Pancreas (tissue), 10 donors: Measurements from ENCODE around the gene HOTAIR. TPM values are rescaled to one million over a fixed set of nuclear protein-coding genes. Genes with fewer than 3 reads are reported as not detected.

Source experiments
- ATAC-seq, 4 donors: fragments of 200-7000 bp; cut with Tn5 transposase; one replicate each; pipeline versions ENCODE4 v1.8.0 to v1.9.1; 2020; ENCODE audit warnings: mild to moderate bottlenecking in 4 of 4, moderate library complexity in 4 of 4
- DNase-seq, 6 donors: peaks; one replicate each; pipeline ENCODE4 v3.0.0-alpha.2; 2020
- FAIRE-seq: peaks from 2 replicates; lab custom pipeline; 2012; peaks lifted over from hg19 to GRCh38; lab: Jason Lieb, UNC
- H3K27ac ChIP-seq, 4 donors: fragments of 200-600 bp; sonication (generic); 1 replicate in 3 of 4; 2 replicates in 1 of 4; pipeline versions ENCODE4 v1.5.0 to v1.8.0; 2020
- H3K27me3 ChIP-seq, 4 donors: fragments of 200-600 bp; one replicate each; pipeline ENCODE4 v1.8.0; 2021
- H3K36me3 ChIP-seq, 3 donors: fragments of 200-600 bp; sonication (generic) in 1 of 3; one replicate each; pipeline versions ENCODE4 v1.5.0 to v1.8.0; 2020 to 2021
- H3K4me1 ChIP-seq, 3 donors: fragments of 200-600 bp; one replicate each; pipeline ENCODE4 v1.8.0; 2021
- H3K4me3 ChIP-seq, 4 donors: fragments of 200-600 bp; sonication (generic) in 2 of 4; one replicate each; pipeline versions ENCODE4 v1.5.0 to v1.8.0; 2020 to 2021
- H3K9me3 ChIP-seq, 4 donors: fragments of 200-600 bp; one replicate each; pipeline ENCODE4 v1.8.0; 2021
- WGBS, 2 donors: extraction: QIAGEN DNeasy Blood & Tissue Kit; methylation state at CpG; one replicate each; pipeline ENCODE4 v1.1.7; 2013; 5-methylcytosine and 5-hydroxymethylcytosine counted together
- intact Hi-C, 3 donors: fragments of 100-400 bp; cut with DNase I; formaldehyde crosslinking; loops; one replicate each; pipeline versions ENCODE4 v1.11.1 to v1.14.2; 2022
- polyA plus RNA-seq, 2 donors: library from polyadenylated mRNA; stranded (reverse); fragments of 200-250 nt; gene quantifications; one replicate each; pipeline ENCODE4 v1.2.3, GENCODE V29; 2013
- total RNA-seq, 6 donors: library from RNA; stranded (reverse); fragmentation: NEBNext Ultra II Directional in 4 of 6; extraction: Animal tissue kit (Norgen Biotek cat#: 25700) in 4 of 6; gene quantifications; one replicate each; pipeline versions ENCODE4 v1.2.1 to v1.2.4, GENCODE V29; 2021 to 2023
- TF ChIP-seq, protein P1 (sequence below), 4 donors: fragments of 200-600 bp; sonication (generic) in 3 of 4; IDR thresholded peaks; one replicate each; pipeline versions ENCODE4 v1.5.0 to v1.8.0; 2021; ENCODE audit warnings: antibody characterized with exemption in 4 of 4
- donor health status: healthy with polysubstance abuse.
- donor health status: DM: no; HTN: no; CAD: no; lungs with moderate emphysema.
- donor health status: DM: no; HTN: no; CAD: no.
- donor health status: control.
- donor health status: control.
- donor health status: Bipolar disorder and iron deficiency.
- donor health status: DM: yes; HTN: yes; CAD: no.
- donor health status: DM: no; HTN: no; CAD: no.
- donor health status: DM: no; HTN: no; CAD: no.
- donor health status: DM: yes; HTN: yes; CAD: no.

HOTAIR gene
- total and polyA plus RNA-seq, 8 donors, result not detected

GRCh38 chr12:53944209-53944608 lies 30.5 kb downstream of the HOTAIR start:
- no peaks in the 10 kb centered on the region for H3K4me1 ChIP-seq
- no peaks in the 10 kb centered on the region for H3K36me3 ChIP-seq
- intact Hi-C loops, result no loop called here
- H3K4me3 ChIP-seq, result no peak overlapping the region
- FAIRE-seq, result no peak
- TF ChIP-seq, protein P1, sequence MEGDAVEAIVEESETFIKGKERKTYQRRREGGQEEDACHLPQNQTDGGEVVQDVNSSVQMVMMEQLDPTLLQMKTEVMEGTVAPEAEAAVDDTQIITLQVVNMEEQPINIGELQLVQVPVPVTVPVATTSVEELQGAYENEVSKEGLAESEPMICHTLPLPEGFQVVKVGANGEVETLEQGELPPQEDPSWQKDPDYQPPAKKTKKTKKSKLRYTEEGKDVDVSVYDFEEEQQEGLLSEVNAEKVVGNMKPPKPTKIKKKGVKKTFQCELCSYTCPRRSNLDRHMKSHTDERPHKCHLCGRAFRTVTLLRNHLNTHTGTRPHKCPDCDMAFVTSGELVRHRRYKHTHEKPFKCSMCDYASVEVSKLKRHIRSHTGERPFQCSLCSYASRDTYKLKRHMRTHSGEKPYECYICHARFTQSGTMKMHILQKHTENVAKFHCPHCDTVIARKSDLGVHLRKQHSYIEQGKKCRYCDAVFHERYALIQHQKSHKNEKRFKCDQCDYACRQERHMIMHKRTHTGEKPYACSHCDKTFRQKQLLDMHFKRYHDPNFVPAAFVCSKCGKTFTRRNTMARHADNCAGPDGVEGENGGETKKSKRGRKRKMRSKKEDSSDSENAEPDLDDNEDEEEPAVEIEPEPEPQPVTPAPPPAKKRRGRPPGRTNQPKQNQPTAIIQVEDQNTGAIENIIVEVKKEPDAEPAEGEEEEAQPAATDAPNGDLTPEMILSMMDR (IDR thresholded peaks at IDR 0.05), result no peak
- ATAC-seq, result no peak
- no peaks in the 10 kb centered on the region for H3K9me3 ChIP-seq
- H3K27ac ChIP-seq, result no peak overlapping the region
- H3K27me3 ChIP-seq, result peaks cover 3 to 48% (median 19%) of the 10 kb centered on the region in 4 donors
- DNase-seq, result no peak
- 12 to 14% methylated on average over 4 of the region's 4 CpGs for WGBS, 2 donors

- 11 to 21% methylated on average over 2 of the region's 2 CpGs for WGBS, 2 donors
- H3K4me3 ChIP-seq, result no peak overlapping the region
- H3K27ac ChIP-seq, result no peak overlapping the region
- TF ChIP-seq, protein P1 (IDR thresholded peaks at IDR 0.05), result no peak
- intact Hi-C loops, result no loop called here
- H3K27me3 ChIP-seq, result peaks cover 3 to 61% (median 28%) of the 10 kb centered on the region in 4 donors
- no peak for ATAC-seq
- H3K4me1 ChIP-seq, result no peaks in the 10 kb centered on the region
- no peak for DNase-seq
- no peaks in the 10 kb centered on the region for H3K36me3 ChIP-seq
- no peaks in the 10 kb centered on the region for H3K9me3 ChIP-seq
- FAIRE-seq, result no peak
Observed at GRCh38 chr12:53942467-53942997, 32.2 kb downstream of the HOTAIR start.

DNA sequence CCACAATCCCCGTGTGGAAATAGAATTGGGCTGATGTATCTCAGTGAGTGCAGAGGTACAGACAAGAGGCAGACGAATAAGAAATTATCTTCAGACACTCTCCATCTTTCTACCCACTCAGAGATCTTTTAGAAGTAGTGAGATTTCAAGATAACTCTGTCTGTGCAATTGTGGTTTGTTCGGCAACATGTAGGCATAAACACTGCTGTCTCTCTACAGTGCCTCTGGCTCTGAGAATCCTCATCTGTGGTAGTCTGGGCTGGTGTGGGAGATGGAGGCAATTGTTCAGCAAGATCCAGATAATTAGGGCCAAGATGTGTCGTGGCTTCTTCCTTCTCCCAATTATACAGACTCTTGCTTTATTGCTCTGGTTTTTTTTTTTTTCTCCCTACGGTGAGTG lies 33.0 kb downstream of the HOTAIR start:
- WGBS, 2 donors, result 13 to 19% methylated on average over 5 of the region's 5 CpGs
- FAIRE-seq, result no peak
- H3K4me3 ChIP-seq, result no peak overlapping the region

DNA sequence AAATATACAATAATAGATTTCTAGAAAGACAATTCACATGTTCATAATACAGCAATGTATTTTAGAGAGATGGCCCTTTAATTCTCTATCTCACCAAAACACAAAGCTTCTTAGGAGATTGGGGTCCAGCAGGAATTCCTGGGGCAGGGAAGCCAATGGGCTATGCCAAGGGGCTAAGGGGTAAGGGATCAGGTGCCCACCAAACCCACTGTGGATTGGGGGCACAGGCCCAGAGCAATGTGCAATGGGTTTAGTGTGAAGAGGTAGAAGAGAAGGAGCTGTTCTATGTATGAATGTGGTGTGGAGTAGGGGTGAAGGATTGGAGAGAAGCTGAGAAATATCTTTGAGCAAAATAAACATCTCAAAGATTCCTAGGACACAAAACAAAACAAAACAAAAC lies 33.6 kb downstream of the HOTAIR start:
- ATAC-seq (no peak), DNase-seq (no peak), FAIRE-seq (no peak)
- Histone ChIP-seq H3K27ac (no peak overlapping the region), H3K27me3 (peaks cover 3 to 61% (median 28%) of the 10 kb centered on the region in 4 donors), H3K4me3 (no peak overlapping the region), H3K4me1 (no peaks in the 10 kb centered on the region), H3K36me3 (no peaks in the 10 kb centered on the region), H3K9me3 (no peaks in the 10 kb centered on the region)
- TF ChIP-seq, protein P1 (IDR thresholded peaks at IDR 0.05), result no peak
- intact Hi-C loops, result no loop called here

More for the DNA sequence above, 33.0 kb downstream of the HOTAIR start:
- Histone ChIP-seq H3K9me3 (no peaks in the 10 kb centered on the region), H3K27me3 (peaks cover 3 to 61% (median 28%) of the 10 kb centered on the region in 4 donors), H3K27ac (no peak overlapping the region), H3K4me1 (no peaks in the 10 kb centered on the region), H3K36me3 (no peaks in the 10 kb centered on the region)
- DNase-seq (no peak), ATAC-seq (no peak)
- TF ChIP-seq, protein P1 (IDR thresholded peaks at IDR 0.05), result no peak
- intact Hi-C loops, result no loop called here

GRCh38 chr12:53940443-53941014 lies 34.2 kb downstream of the HOTAIR start:
- no peak overlapping the region for H3K27ac ChIP-seq
- ATAC-seq (no peak), DNase-seq (no peak), FAIRE-seq (no peak)
- H3K4me3 ChIP-seq, result no peak overlapping the region
- peaks cover 3 to 54% (median 25%) of the 10 kb centered on the region in 4 donors for H3K27me3 ChIP-seq
- WGBS, 2 donors, result 13 to 14% methylated on average over 9 of the region's 9 CpGs
- intact Hi-C loops, result no loop called here
- no peaks in the 10 kb centered on the region for H3K9me3 ChIP-seq
- TF ChIP-seq, protein P1 (IDR thresholded peaks at IDR 0.05), result no peak
- H3K36me3 ChIP-seq, result no peaks in the 10 kb centered on the region
- H3K4me1 ChIP-seq, result no peaks in the 10 kb centered on the region
